ENCODE results near the gene FER.

Gene FER

GRCh38 chr5:109083937-109084336 lies 336.2 kb downstream of the FER start:
- H3K4me3 ChIP-seq (ENCODE audit: low read depth, low read length): no peak overlapping the region
- TF ChIP-seq ZBTB8A (tag by site-specific recombination; IDR thresholded peaks at IDR 0.05): no peak
- TF ChIP-seq ZNF184 (tag by site-specific recombination; IDR thresholded peaks at IDR 0.05): no peak
- TF ChIP-seq ZNF48 (tag by site-specific recombination; IDR thresholded peaks at IDR 0.05): no peak
- no peak for TF ChIP-seq ZNF18 (tag by site-specific recombination; IDR thresholded peaks at IDR 0.05)
- TF ChIP-seq, protein P1, sequence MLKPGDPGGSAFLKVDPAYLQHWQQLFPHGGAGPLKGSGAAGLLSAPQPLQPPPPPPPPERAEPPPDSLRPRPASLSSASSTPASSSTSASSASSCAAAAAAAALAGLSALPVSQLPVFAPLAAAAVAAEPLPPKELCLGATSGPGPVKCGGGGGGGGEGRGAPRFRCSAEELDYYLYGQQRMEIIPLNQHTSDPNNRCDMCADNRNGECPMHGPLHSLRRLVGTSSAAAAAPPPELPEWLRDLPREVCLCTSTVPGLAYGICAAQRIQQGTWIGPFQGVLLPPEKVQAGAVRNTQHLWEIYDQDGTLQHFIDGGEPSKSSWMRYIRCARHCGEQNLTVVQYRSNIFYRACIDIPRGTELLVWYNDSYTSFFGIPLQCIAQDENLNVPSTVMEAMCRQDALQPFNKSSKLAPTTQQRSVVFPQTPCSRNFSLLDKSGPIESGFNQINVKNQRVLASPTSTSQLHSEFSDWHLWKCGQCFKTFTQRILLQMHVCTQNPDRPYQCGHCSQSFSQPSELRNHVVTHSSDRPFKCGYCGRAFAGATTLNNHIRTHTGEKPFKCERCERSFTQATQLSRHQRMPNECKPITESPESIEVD (tag by site-specific recombination; IDR thresholded peaks at IDR 0.05): no peak
- no peak for TF ChIP-seq ZNF692 (tag by site-specific recombination; IDR thresholded peaks at IDR 0.05)
- TF ChIP-seq REPIN1 (tag by site-specific recombination; IDR thresholded peaks at IDR 0.05; ENCODE audit: low read depth): no peak
- TF ChIP-seq ZNF214 (tag by site-specific recombination; IDR thresholded peaks at IDR 0.05; ENCODE audit: borderline replicate concordance): no peak
- no peak for TF ChIP-seq GLI2 (tag by site-specific recombination; IDR thresholded peaks at IDR 0.05; ENCODE audit: borderline replicate concordance, low read depth)
- TF ChIP-seq ZNF223 (tag by site-specific recombination; IDR thresholded peaks at IDR 0.05): no peak
- no peak for TF ChIP-seq OSR2 (tag by site-specific recombination; IDR thresholded peaks at IDR 0.05)
- TF ChIP-seq HIC1 (tag by site-specific recombination; IDR thresholded peaks at IDR 0.05): no peak
- TF ChIP-seq YY2 (tag by site-specific recombination; IDR thresholded peaks at IDR 0.05): no peak
- no peak for TF ChIP-seq ZNF354C (tag by site-specific recombination; IDR thresholded peaks at IDR 0.05; ENCODE audit: borderline replicate concordance, low read depth)
- TF ChIP-seq ZNF280C (tag by site-specific recombination; IDR thresholded peaks at IDR 0.05): no peak

DNA sequence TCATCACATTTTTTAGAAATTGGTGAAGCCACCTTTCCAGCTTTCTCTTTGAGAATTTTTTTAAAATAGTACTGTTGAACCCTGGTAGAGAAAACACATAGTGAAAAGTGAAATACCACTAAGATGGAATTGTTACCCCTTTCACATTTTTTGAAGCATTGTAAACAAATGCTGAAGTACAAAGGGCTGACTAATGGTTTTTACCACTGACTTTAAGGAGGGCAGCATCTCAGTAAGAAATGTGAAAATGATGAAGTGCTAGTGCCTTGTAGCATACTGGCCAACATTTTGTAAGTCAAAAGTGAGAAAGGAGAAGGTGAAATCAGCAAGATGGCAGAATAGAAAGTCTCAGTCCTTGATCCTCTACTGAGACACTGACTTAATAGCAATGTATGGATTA lies 341.5 kb downstream of the FER start:
- no peaks in the 10 kb centered on the region for H3K9me3 ChIP-seq (ENCODE audit: control insufficient read depth, insufficient read depth, low read depth, low read length)
- H3K4me3 ChIP-seq (ENCODE audit: low read depth, low read length): no peak overlapping the region
- ChIA-PET POLR2A (no interaction called here), CTCF (no interaction called here)
- TF ChIP-seq ZNF26 (tag by site-specific recombination; IDR thresholded peaks at IDR 0.05) (no peak), ZNF529 (tag by site-specific recombination; IDR thresholded peaks at IDR 0.05; ENCODE audit: insufficient replicate concordance) (no peak), ZNF121 (tag by site-specific recombination; IDR thresholded peaks at IDR 0.05) (no peak), HIC1 (tag by site-specific recombination; IDR thresholded peaks at IDR 0.05) (no peak), ZNF404 (tag by site-specific recombination; IDR thresholded peaks at IDR 0.05) (no peak), OSR2 (tag by site-specific recombination; IDR thresholded peaks at IDR 0.05) (no peak)
- TF ChIP-seq, protein P1 (tag by site-specific recombination; IDR thresholded peaks at IDR 0.05): no peak
- no peak overlapping the region for H3K27ac ChIP-seq (ENCODE audit: extremely low read depth, low read depth, low read length)
- no peaks in the 10 kb centered on the region for H3K4me1 ChIP-seq (ENCODE audit: control insufficient read depth, insufficient read depth, low read length)
- no peaks in the 10 kb centered on the region for H3K36me3 ChIP-seq (ENCODE audit: control insufficient read depth in 2 of 2, insufficient read depth in 1 of 2, low read length in 2 of 2)

More at GRCh38 chr5:109083937-109084336, 336.2 kb downstream of the FER start:
- Histone ChIP-seq H3K4me1 (ENCODE audit: control insufficient read depth, insufficient read depth, low read length) (peaks cover 9% of the 10 kb centered on the region), H3K36me3 (ENCODE audit: control insufficient read depth in 2 of 2, insufficient read depth in 1 of 2, low read length in 2 of 2) (no peaks in the 10 kb centered on the region), H3K27ac (ENCODE audit: extremely low read depth, low read depth, low read length) (no peak overlapping the region), H3K9me3 (ENCODE audit: control insufficient read depth, insufficient read depth, low read depth, low read length) (no peaks in the 10 kb centered on the region)
- ChIA-PET CTCF (interaction anchor here (0.7 kb wide), 1 partner anchor 165 kb away, joined by 3 read pairs; no protein-coding TSS in a partner anchor), POLR2A (no interaction called here)
